Activated CD8-positive, alpha-beta memory T cell treated with anti-CD3 and anti-CD28 coated beads, Interleukin-2, amount 10 ng/mL, durations not matched to agents 7 days and 5 days (primary cell): Measurements from ENCODE around the gene AMDHD1. TPM values are rescaled to one million over a fixed set of nuclear protein-coding genes. Genes with fewer than 3 reads are reported as not detected.
A peak's percentile ranks its signal among the peaks of the same experiment; 100 is the strongest.

ENCODE experiments used
- ATAC-seq: fragments of 150-1000 bp; cut with Tn5 transposase; one replicate; pipeline ENCODE4 v1.10.0; 2021; ENCODE audit warnings: moderate library complexity
- CTCF ChIA-PET: fragments of 350-600 bp; sonication (Branson Sonifier 250); formaldehyde crosslinking; loops from one replicate; lab custom pipeline; 2021; ENCODE audit warnings: antibody characterized with exemption; lab: Charles Lee
- DNase-seq: peaks from one replicate; pipeline ENCODE4 v3.0.0-alpha.2; 2020
- H3K27ac Mint-ChIP-seq: one replicate; pipeline ENCODE4 v1.8.0; 2021; ENCODE audit warnings: mild to moderate bottlenecking, mixed read lengths
- H3K27me3 Mint-ChIP-seq: one replicate; pipeline ENCODE4 v1.8.0; 2021; ENCODE audit warnings: mixed read lengths
- H3K36me3 Mint-ChIP-seq: one replicate; pipeline ENCODE4 v1.8.0; 2021; ENCODE audit warnings: mild to moderate bottlenecking, mixed read lengths
- H3K4me1 Mint-ChIP-seq: one replicate; pipeline ENCODE4 v1.8.0; 2021; ENCODE audit warnings: mixed read lengths
- H3K4me3 Mint-ChIP-seq: one replicate; pipeline ENCODE4 v1.8.0; 2021; ENCODE audit warnings: mild to moderate bottlenecking, moderate library complexity, mixed read lengths
- H3K9me3 Mint-ChIP-seq: one replicate; pipeline ENCODE4 v1.8.0; 2022; ENCODE audit warnings: low read depth, mixed read lengths
- total RNA-seq, 2 experiments: library from RNA; stranded (reverse); gene quantifications; one replicate each; pipeline ENCODE4 v1.2.3, GENCODE V29; 2021

The AMDHD1 gene
- total RNA-seq, 2 experiments from 2014 or later = 1.3 to 1.4 TPM

DNA sequence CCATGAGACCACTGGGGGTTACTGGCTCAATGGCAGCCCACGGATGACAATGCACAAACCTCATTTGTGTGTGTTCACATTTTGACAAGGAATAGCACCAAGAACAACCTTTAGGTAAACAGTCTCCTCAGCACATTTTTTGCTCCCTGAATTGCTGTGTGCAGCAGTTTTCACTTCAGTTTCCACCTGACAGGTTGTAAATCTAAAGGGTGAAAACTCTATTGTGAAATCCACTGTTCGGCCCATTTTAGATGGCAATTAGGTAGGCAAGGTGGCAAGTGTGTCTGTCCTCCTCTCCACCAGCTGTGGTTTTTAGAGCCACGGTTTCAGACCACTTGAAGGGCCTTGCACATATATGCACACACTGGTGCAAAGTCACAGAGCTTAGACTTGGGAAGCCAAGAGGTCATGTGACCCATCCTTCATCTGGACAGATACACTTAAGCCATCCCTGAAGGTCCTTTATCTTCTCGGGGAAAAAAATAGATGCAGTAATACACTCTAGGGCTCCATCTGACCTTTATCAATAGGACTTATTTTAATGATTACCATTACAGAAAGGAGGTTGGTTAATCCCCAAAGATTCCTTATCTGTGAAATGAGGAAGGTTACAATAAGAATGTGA lies 29.8 kb downstream of the AMDHD1 start:
- H3K4me1 Mint-ChIP-seq = no peaks in the 10 kb centered on the region
- H3K27me3 Mint-ChIP-seq = no peaks in the 10 kb centered on the region
- no peaks in the 10 kb centered on the region for H3K9me3 Mint-ChIP-seq
- ATAC-seq = no peak
- no peak for DNase-seq
- no peaks in the 10 kb centered on the region for H3K36me3 Mint-ChIP-seq
- CTCF ChIA-PET = no interaction called here
- no peak overlapping the region for H3K4me3 Mint-ChIP-seq
- no peak overlapping the region for H3K27ac Mint-ChIP-seq

DNA sequence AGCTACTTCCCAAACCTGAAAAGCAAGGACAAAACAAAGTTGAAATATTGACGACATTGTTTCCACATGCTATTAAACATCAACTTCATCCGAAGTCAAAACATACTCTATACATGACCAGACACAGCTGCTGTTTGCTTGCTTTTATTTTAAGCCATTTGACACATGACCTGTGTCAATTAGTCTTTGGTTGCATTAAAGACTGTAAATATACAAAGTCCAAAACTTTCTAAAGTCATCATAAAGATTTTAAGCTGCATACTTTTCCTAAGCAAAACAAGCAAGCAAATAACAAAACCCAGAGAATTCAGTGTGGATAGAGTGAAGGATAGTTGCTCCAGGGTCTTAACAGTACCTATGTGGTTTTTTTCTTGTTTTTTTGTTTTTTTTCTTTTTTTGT lies 31.2 kb downstream of the AMDHD1 start:
- Mint-ChIP-seq H3K27ac (no peak overlapping the region), H3K4me3 (no peak overlapping the region), H3K36me3 (no peaks in the 10 kb centered on the region), H3K27me3 (no peaks in the 10 kb centered on the region), H3K4me1 (no peaks in the 10 kb centered on the region), H3K9me3 (no peaks in the 10 kb centered on the region)
- ATAC-seq = no peak
- no peak for DNase-seq
- CTCF ChIA-PET = interaction anchor here (2.2 kb wide), 1 partner anchor 25 kb away, joined by 5 read pairs; no protein-coding TSS in a partner anchor

DNA sequence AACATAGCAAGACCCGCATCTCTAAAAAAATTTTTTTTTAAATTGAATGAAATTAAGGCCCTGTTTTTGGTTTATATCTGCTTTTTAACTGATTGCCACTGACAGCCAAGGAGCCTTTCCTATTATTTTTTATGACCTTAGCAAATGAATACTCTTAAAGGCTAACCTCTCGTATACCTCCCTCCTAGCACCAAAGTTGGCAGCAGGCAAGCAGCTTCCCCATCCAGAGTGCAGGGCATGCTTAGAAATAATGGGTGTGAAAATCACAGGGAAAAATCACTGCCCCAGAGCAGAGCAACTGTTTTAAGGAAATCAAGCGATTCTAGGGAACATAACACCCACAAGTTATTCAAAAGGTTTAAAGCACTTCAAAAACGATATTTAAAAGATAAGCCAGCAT lies 32.4 kb downstream of the AMDHD1 start:
- Mint-ChIP-seq H3K9me3 (no peaks in the 10 kb centered on the region), H3K27me3 (no peaks in the 10 kb centered on the region), H3K36me3 (no peaks in the 10 kb centered on the region), H3K27ac (no peak overlapping the region), H3K4me3 (no peak overlapping the region), H3K4me1 (no peaks in the 10 kb centered on the region)
- CTCF ChIA-PET = interaction anchor here (2.2 kb wide), 1 partner anchor 24 kb away, joined by 5 read pairs; no protein-coding TSS in a partner anchor
- DNase-seq = no peak
- ATAC-seq = no peak

DNA sequence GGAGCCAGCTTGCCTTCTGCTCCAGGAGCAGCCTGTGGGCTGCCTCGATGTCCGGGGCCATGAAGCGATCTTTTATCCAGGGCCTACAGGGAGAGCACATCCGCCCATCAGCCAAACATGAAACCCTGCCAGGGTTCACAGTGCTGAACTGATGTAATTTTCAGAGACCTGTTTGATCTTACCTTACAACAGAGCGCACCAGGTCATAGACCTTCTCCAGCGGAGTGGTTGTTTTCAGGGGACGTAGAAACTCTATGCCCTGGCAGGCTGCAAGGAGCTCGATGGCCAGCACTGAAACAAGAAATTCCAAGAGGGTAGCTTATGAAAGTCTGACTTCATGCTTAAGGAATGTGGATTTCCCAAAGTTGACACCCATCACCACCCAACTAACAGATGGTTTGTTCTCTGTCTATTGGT lies 33.3 kb downstream of the AMDHD1 start:
- H3K9me3 Mint-ChIP-seq = no peaks in the 10 kb centered on the region
- H3K27ac Mint-ChIP-seq = no peak overlapping the region
- no peaks in the 10 kb centered on the region for H3K36me3 Mint-ChIP-seq
- H3K4me1 Mint-ChIP-seq = no peaks in the 10 kb centered on the region
- CTCF ChIA-PET = interaction anchor here (1.1 kb wide), 1 partner anchor 24 kb away, joined by 3 read pairs; no protein-coding TSS in a partner anchor
- ATAC-seq = no peak
- H3K27me3 Mint-ChIP-seq = no peaks in the 10 kb centered on the region
- H3K4me3 Mint-ChIP-seq = no peak overlapping the region
- no peak for DNase-seq

DNA sequence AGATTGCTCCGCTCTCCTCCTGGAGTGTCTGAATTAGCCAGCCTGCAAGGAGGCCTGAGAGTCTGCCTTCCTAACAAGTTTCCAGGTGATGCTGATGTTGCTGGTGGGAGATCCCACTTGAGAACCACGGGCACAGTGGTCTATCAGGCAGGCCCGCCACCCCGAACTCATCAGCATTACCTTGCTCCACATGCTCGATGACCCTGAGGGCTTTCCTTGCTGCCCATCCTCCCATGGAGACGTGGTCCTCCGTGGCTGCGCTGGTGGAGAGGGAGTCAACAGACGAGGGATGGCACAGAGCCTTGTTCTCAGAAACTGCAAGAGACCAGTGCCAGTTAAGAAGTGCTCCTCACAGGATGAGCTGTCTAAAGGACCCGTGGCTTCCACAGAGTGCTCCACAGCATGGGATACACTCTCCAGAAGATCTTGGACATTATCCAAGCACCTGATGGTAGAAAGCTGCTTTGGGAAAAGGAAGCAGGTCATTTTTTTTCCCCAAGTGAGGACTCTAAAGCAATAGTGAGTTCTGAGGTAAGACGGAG lies 34.7 kb downstream of the AMDHD1 start:
- H3K4me1 Mint-ChIP-seq = no peaks in the 10 kb centered on the region
- ATAC-seq (no peak), DNase-seq (peak; percentile 40)
- H3K27me3 Mint-ChIP-seq = no peaks in the 10 kb centered on the region
- no peak overlapping the region for H3K4me3 Mint-ChIP-seq
- H3K9me3 Mint-ChIP-seq = no peaks in the 10 kb centered on the region
- H3K36me3 Mint-ChIP-seq = no peaks in the 10 kb centered on the region
- no peak overlapping the region for H3K27ac Mint-ChIP-seq
- CTCF ChIA-PET = interaction anchor here (1.1 to 2.1 kb wide), 2 partner anchors 21 to 23 kb away, joined by 3 to 7 read pairs; no protein-coding TSS in a partner anchor

DNA sequence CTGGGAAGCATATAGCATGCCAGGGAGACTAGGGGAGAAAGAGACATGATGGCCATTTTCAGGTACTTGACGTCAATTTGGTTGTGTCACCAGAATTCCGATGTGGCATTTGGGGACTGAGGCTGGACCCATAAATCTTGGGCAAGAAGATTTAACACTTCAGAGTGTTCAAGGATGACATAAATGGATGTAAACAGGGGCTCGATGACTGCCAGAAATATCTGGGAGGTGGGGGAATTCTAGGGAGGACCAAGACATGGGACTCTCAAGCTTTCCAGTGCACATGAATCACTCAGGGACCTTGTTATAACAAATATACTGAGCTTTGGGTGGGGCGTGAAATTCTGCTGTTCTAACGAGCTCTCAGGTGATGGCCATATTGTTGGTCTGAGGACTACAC lies 35.2 kb downstream of the AMDHD1 start:
- CTCF ChIA-PET = interaction anchor here (2.1 kb wide), 1 partner anchor 20 kb away, joined by 7 read pairs; no protein-coding TSS in a partner anchor
- H3K9me3 Mint-ChIP-seq = no peaks in the 10 kb centered on the region

DNA sequence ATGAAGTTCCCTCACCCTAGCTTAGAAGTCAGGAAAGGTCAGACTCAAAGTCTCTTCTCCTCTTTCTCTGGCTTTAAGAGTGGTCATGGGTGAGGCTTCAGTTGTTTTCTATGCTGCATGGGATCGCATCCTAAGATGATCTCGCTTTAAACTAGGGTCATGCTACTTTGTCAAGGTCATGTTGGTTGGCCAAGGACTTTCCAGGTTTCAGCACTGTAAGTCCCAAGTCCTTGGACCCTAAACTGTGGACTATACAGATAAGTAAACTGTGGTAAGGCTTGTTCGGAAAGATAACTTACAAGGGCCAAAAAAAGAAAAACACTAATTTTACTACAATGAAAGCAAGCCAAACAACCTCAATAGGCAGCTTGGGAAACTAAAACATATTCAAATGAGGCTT lies 35.6 kb downstream of the AMDHD1 start:
- H3K27ac Mint-ChIP-seq = no peak overlapping the region
- no peak for ATAC-seq

More for the DNA sequence above, 35.2 kb downstream of the AMDHD1 start:
- no peak overlapping the region for H3K27ac Mint-ChIP-seq
- no peaks in the 10 kb centered on the region for H3K36me3 Mint-ChIP-seq
- no peaks in the 10 kb centered on the region for H3K4me1 Mint-ChIP-seq
- ATAC-seq (no peak), DNase-seq (peak; percentile 27)
- H3K27me3 Mint-ChIP-seq = no peaks in the 10 kb centered on the region
- H3K4me3 Mint-ChIP-seq = no peak overlapping the region

DNA sequence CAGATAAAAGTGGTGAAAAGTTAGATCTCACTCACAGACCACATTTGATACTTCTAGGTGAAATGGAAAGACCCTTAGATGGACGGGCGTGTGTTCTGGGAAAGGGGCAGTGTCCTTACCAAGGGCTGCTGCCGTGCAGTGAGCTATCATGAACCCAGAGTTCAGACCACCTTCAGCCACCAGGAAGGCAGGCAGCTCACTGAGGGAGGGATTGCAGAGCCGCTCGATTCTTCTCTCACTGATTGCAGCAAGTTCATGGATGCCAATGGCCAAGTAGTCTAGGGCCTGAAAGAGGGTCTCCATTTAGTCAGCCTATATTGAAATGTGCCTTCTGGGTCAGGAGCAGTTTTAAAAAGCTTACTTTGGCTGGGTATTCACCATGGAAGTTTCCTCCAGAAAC lies 37.3 kb downstream of the AMDHD1 start:
- CTCF ChIA-PET = no interaction called here
- no peak for ATAC-seq
- DNase-seq = peak; percentile 12
- no peak overlapping the region for H3K27ac Mint-ChIP-seq
- H3K36me3 Mint-ChIP-seq = no peaks in the 10 kb centered on the region
- H3K27me3 Mint-ChIP-seq = no peaks in the 10 kb centered on the region
- H3K4me1 Mint-ChIP-seq = no peaks in the 10 kb centered on the region
- H3K9me3 Mint-ChIP-seq = no peaks in the 10 kb centered on the region
- no peak overlapping the region for H3K4me3 Mint-ChIP-seq

More for the DNA sequence above, 35.6 kb downstream of the AMDHD1 start:
- H3K27me3 Mint-ChIP-seq = no peaks in the 10 kb centered on the region
- DNase-seq = peak; percentile 7
- H3K9me3 Mint-ChIP-seq = no peaks in the 10 kb centered on the region
- CTCF ChIA-PET = interaction anchor here (1.3 to 2.1 kb wide), 2 partner anchors 14 to 20 kb away, joined by 3 to 7 read pairs; no protein-coding TSS in a partner anchor
- no peaks in the 10 kb centered on the region for H3K36me3 Mint-ChIP-seq
- H3K4me3 Mint-ChIP-seq = no peak overlapping the region
- H3K4me1 Mint-ChIP-seq = no peaks in the 10 kb centered on the region

DNA sequence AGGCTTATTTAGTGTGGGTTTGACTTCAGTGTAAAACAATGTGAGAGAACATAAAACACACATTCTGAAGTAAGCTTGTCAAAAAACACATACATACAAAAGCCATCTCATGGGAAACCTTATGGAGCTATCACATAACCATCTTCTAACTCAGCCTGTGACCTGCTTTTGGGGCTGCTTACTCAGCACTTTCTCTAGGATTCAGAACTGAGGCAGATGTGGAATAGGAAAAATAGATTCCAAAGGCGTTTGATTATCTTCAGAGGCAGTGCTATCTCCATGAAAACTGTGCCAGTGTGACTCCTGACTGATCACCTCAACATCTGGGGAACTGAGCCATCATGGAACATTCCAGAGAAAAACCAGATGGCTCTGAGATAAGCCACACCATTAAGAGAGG lies 39.5 kb downstream of the AMDHD1 start:
- Mint-ChIP-seq H3K36me3 (no peaks in the 10 kb centered on the region), H3K4me3 (no peak overlapping the region), H3K9me3 (no peaks in the 10 kb centered on the region), H3K4me1 (no peaks in the 10 kb centered on the region), H3K27ac (no peak overlapping the region), H3K27me3 (no peaks in the 10 kb centered on the region)
- ATAC-seq = no peak
- peak; percentile 30 for DNase-seq
- CTCF ChIA-PET = interaction anchor here (1.6 kb wide), 1 partner anchor 16 kb away, joined by 3 read pairs; no protein-coding TSS in a partner anchor

DNA sequence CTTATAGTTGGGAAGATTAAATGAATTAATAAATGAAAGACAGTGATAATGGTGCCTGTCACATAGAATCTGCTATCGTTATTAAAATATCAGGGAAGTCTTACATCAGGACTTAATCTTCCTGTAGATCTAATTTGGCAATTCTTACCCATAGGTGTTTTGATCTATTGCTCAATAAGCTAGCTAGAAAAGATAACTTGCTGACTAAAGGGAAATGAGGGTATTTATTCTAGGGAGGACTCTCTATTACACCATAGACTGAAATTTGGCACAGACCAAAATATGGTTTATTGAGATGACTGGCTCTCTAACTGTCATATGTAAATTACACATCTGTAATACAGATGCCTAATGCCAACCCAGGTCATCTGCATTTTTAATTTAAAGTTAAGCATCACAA lies 41.6 kb downstream of the AMDHD1 start:
- Mint-ChIP-seq H3K4me1 (no peaks in the 10 kb centered on the region), H3K9me3 (no peaks in the 10 kb centered on the region), H3K4me3 (no peak overlapping the region), H3K36me3 (no peaks in the 10 kb centered on the region), H3K27ac (no peak overlapping the region), H3K27me3 (no peaks in the 10 kb centered on the region)
- DNase-seq (no peak), ATAC-seq (no peak)
- CTCF ChIA-PET = interaction anchor here (1.6 kb wide), 2 partner anchors 14 to 67 kb away, joined by 4 read pairs; no protein-coding TSS in a partner anchor

DNA sequence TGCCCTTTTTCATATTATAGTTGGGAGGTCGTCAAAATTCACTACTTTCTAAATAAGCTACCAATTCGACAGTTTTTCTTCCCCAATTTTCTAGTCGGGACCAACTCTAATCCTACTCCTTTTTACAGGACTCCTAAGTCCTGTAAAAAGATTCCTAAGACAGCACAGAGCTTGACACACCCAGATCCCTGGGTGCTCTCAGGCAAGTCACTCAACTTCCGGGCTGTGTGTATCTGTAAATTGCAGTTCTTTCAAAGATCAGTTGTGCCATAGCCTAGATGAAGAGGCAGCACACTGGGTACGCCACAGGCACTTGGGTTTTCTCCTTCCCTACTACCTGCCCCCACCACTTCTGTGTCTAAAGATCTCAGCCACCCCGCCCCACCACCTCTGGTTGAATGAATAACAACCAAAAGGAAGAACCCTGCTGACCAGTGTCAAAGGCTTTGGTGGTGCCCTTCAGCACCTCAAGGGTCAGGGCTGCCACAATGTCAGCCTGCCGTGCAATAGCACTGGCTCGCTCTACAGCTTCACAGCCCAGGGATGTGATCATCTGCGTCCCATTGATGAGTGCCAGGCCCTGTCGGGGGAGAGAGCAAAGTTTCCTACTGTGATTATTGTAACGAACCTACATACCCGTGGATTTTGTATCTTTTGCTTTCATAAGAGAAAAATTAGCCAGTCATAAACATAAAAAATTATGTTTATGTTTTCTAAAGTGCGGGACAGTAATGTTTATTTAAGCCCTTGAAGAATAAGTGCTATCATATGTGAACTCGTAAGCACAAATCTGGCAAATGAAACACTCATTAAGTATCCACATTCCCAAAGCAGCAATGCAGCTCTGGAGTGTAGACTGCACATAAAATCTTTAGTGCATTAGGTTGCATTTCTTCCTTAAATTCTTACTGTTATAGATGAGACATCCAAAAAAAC lies 43.8 kb downstream of the AMDHD1 start:
- Mint-ChIP-seq H3K27me3 (no peaks in the 10 kb centered on the region), H3K9me3 (no peaks in the 10 kb centered on the region), H3K36me3 (no peaks in the 10 kb centered on the region), H3K4me3 (no peak overlapping the region), H3K4me1 (no peaks in the 10 kb centered on the region), H3K27ac (no peak overlapping the region)
- CTCF ChIA-PET = interaction anchor here (0.7 kb wide), 1 partner anchor 11 kb away, joined by 3 read pairs; no protein-coding TSS in a partner anchor
- no peak for ATAC-seq
- peak; percentile 33 for DNase-seq

DNA sequence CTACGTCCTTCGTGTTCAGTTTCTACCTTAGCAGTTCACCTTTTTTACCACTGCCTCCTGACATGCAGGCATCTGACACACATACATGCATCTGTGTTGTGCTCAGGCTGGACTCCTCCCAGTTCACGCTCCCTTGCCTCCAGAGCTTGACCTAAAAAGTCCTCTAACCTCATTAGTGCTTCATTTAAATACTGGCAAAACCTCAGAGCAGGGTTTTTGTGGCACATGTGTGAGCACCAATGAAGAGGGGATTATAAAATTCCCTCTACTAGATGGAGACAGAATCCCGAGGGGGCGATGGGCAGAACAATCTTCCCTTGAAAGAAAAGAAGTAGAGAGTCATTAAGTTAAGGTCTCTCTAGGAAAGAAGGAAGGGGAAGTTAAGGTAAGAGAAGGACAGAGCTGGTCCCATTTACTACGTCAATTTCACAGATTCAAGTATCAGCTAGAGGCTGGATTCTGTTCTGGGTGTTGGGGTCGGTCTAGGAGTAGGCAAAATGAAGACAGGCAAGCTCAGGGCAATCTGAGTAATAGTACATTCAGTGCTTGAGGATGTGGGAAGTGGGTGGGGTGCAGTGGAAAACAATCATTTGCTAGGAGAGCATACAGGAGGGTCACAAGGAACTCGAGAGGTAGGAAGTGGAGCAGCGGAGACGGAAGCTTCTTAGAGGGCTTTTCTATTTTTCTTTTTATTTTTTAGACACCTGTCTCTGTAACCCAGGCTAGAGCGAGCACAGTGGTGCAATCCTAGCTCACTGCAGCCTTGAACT lies 45.6 kb downstream of the AMDHD1 start:
- CTCF ChIA-PET = interaction anchor here (1.2 kb wide), 2 partner anchors 10 to 70 kb away, joined by 5 read pairs; no protein-coding TSS in a partner anchor
- no peaks in the 10 kb centered on the region for H3K4me1 Mint-ChIP-seq
- no peaks in the 10 kb centered on the region for H3K27me3 Mint-ChIP-seq
- ATAC-seq = no peak
- no peak overlapping the region for H3K4me3 Mint-ChIP-seq
- no peaks in the 10 kb centered on the region for H3K9me3 Mint-ChIP-seq
- H3K36me3 Mint-ChIP-seq = no peaks in the 10 kb centered on the region
- H3K27ac Mint-ChIP-seq = no peak overlapping the region
- no peak for DNase-seq
